LHCN-M2 (cell line): ENCODE data around the gene ATP5MC2. TPM values are rescaled to one million over a fixed set of nuclear protein-coding genes. Genes with fewer than 3 reads are reported as not detected.
"Not testable (repeated sequence)": the region's sequence is repeated elsewhere in the genome, so short reads cannot be mapped to it uniquely, and the experiment has no call there.

ENCODE experiments used
- DNase-seq: peaks from one replicate; pipeline ENCODE4 v3.0.0-alpha.2; 2012; ENCODE audit warnings: low read depth
- polyA plus RNA-seq: library from polyadenylated mRNA; unstranded; fragments of >200 nt; gene quantifications from one replicate; pipeline ENCODE4 v1.2.1, GENCODE V29; 2012; ENCODE audit warnings: missing spikeins
- total RNA-seq: library from RNA; depleted of rRNA; stranded (reverse); fragments of >200 nt; gene quantifications from 2 replicates; pipeline ENCODE4 v1.2.3, GENCODE V29; 2014; rRNA removed

ATP5MC2 gene
- 412 and 417 TPM in 2 replicates for total RNA-seq
- 531 TPM for polyA plus RNA-seq

GRCh38 chr12:53675701-53676607 is at the start of gene ATP5MC2:
Gene ATP5MC2 (minus strand): TSS chr12:53676083. CDS start chr12:53672614, 3,469 bp downstream.
- DNase-seq, result peak; percentile 98

GRCh38 chr12:53722450-53723041 is 46.7 kb upstream of the ATP5MC2 start:
- DNase-seq, result no peak

- DNase-seq, result no peak
Observed at GRCh38 chr12:53720946-53721345, 45.1 kb upstream of the ATP5MC2 start.

GRCh38 chr12:53719649-53720048 is 43.8 kb upstream of the ATP5MC2 start:
- no peak for DNase-seq

- DNase-seq, result not testable (repeated sequence)
Observed at GRCh38 chr12:53718567-53718966, 42.7 kb upstream of the ATP5MC2 start.

- no peak for DNase-seq
Observed at GRCh38 chr12:53717319-53717718, 41.4 kb upstream of the ATP5MC2 start.

- no peak for DNase-seq
Observed at GRCh38 chr12:53714004-53714403, 38.1 kb upstream of the ATP5MC2 start.

GRCh38 chr12:53713516-53713915 is 37.6 kb upstream of the ATP5MC2 start:
- DNase-seq, result no peak

GRCh38 chr12:53712059-53712643 is 36.3 kb upstream of the ATP5MC2 start:
- DNase-seq, result no peak

- no peak for DNase-seq
Observed at GRCh38 chr12:53710091-53710490, 34.2 kb upstream of the ATP5MC2 start.

- DNase-seq, result no peak
Observed at GRCh38 chr12:53709671-53710070, 33.8 kb upstream of the ATP5MC2 start.

GRCh38 chr12:53706080-53706479 is 30.2 kb upstream of the ATP5MC2 start:
- no peak for DNase-seq

GRCh38 chr12:53703756-53704155 is 27.9 kb upstream of the ATP5MC2 start:
- peak; percentile 21 for DNase-seq

GRCh38 chr12:53701518-53702264 is 25.8 kb upstream of the ATP5MC2 start:
- DNase-seq, result peak; percentile 64

- peak; percentile 24 for DNase-seq
Observed at GRCh38 chr12:53700567-53700966, 24.7 kb upstream of the ATP5MC2 start.

GRCh38 chr12:53699678-53700025 is 23.8 kb upstream of the ATP5MC2 start:
- DNase-seq, result no peak

GRCh38 chr12:53698948-53699677 is 23.2 kb upstream of the ATP5MC2 start:
- DNase-seq, result no peak

- no peak for DNase-seq
Observed at GRCh38 chr12:53696655-53697331, 20.9 kb upstream of the ATP5MC2 start.

GRCh38 chr12:53696285-53696654 is 20.4 kb upstream of the ATP5MC2 start:
- DNase-seq, result peak; percentile 87
